H1 (cell line): ENCODE measurements around the gene CAMK1G.

Source experiments
- EP300 ChIP-seq, 2 experiments: IDR thresholded peaks; 1 replicate in 1 of 2; 2 replicates in 1 of 2; pipeline ENCODE4 v1.6.1; 2011 to 2012; ENCODE audit warnings: low read depth in 2 of 2, low read length in 2 of 2, mild to moderate bottlenecking in 2 of 2, borderline replicate concordance in 1 of 2, inconsistent platforms in 1 of 2, moderate library complexity in 1 of 2
- POLR2AphosphoS5 ChIP-seq: IDR thresholded peaks from 2 replicates; pipeline ENCODE4 v1.6.1; 2011; ENCODE audit warnings: low read depth, low read length
- RBBP5 ChIP-seq: IDR thresholded peaks from 2 replicates; pipeline ENCODE4 v1.7.1; 2012; ENCODE audit warnings: low read depth, mild to moderate bottlenecking, inconsistent platforms, low read length, moderate library complexity, borderline replicate concordance
- SP4 ChIP-seq: IDR thresholded peaks from 2 replicates; pipeline ENCODE4 v1.6.1; 2012; ENCODE audit warnings: low read length, inconsistent platforms
- SUZ12 ChIP-seq: fragments of 200-600 bp; sonication (generic); IDR thresholded peaks from 2 replicates; pipeline ENCODE4 v1.6.1; 2012; ENCODE audit warnings: mild to moderate bottlenecking, inconsistent platforms, low read length, moderate library complexity, mixed read lengths
- TAF1 ChIP-seq: IDR thresholded peaks from 2 replicates; pipeline ENCODE4 v1.6.1; 2011; ENCODE audit warnings: mild to moderate bottlenecking, low read depth, low read length
- TF ChIP-seq, protein P1 (sequence below), 3 experiments: IDR thresholded peaks; 1 replicate in 2 of 3; 2 replicates in 1 of 3; pipeline versions ENCODE4 v1.5.1 to v1.6.1; 2011; ENCODE audit warnings: low read length in 3 of 3, mild to moderate bottlenecking in 3 of 3, inconsistent platforms in 2 of 3, low read depth in 1 of 3, moderate library complexity in 1 of 3; ENCODE audit not compliant: insufficient read depth in 1 of 3; ENCODE audit errors: control extremely low read depth in 1 of 3

GRCh38 chr1:209552406-209553264 is 30.9 kb upstream of the CAMK1G start:
- TF ChIP-seq SUZ12, result no peak
- TF ChIP-seq EP300 (IDR thresholded peaks at IDR 0.05; ENCODE audit: borderline replicate concordance in 1 of 2, low read depth in 2 of 2, low read length in 2 of 2), result no peak
- TF ChIP-seq, protein P1, sequence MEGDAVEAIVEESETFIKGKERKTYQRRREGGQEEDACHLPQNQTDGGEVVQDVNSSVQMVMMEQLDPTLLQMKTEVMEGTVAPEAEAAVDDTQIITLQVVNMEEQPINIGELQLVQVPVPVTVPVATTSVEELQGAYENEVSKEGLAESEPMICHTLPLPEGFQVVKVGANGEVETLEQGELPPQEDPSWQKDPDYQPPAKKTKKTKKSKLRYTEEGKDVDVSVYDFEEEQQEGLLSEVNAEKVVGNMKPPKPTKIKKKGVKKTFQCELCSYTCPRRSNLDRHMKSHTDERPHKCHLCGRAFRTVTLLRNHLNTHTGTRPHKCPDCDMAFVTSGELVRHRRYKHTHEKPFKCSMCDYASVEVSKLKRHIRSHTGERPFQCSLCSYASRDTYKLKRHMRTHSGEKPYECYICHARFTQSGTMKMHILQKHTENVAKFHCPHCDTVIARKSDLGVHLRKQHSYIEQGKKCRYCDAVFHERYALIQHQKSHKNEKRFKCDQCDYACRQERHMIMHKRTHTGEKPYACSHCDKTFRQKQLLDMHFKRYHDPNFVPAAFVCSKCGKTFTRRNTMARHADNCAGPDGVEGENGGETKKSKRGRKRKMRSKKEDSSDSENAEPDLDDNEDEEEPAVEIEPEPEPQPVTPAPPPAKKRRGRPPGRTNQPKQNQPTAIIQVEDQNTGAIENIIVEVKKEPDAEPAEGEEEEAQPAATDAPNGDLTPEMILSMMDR (IDR thresholded peaks at IDR 0.05; ENCODE audit: control extremely low read depth in 1 of 3, insufficient read depth in 1 of 3, low read depth in 1 of 3, low read length in 3 of 3), result no peak
- no peak for TF ChIP-seq SP4
- no peak for TF ChIP-seq TAF1
- TF ChIP-seq RBBP5, result no peak
- no peak for TF ChIP-seq POLR2AphosphoS5
